Right lobe of liver (tissue), 6 donors: ENCODE data around the gene TLR9. TPM values are rescaled to one million over a fixed set of nuclear protein-coding genes. Genes with fewer than 3 reads are reported as not detected.
"Not testable (repeated sequence)": the region's sequence is repeated elsewhere in the genome, so short reads cannot be mapped to it uniquely, and the experiment has no call there.

Experiments used
- ATAC-seq, 4 donors: fragments of 200-7000 bp; cut with Tn5 transposase; one replicate each; pipeline ENCODE4 v1.9.1; 2020; ENCODE audit warnings: mild to moderate bottlenecking in 4 of 4, moderate library complexity in 4 of 4
- DNase-seq, 3 donors: peaks; one replicate each; pipeline ENCODE4 v3.0.0-alpha.2; 2020
- H3K27ac ChIP-seq, 3 donors: fragments of 200-600 bp; one replicate each; pipeline ENCODE4 v1.8.0; 2022
- H3K27me3 ChIP-seq, 2 donors: fragments of 200-600 bp; one replicate each; pipeline ENCODE4 v1.8.0; 2022
- H3K36me3 ChIP-seq, 4 donors: fragments of 200-600 bp; sonication (generic) in 1 of 4; one replicate each; pipeline versions ENCODE4 v1.5.1 to v1.8.0; 2017 to 2022; ENCODE audit warnings: control low read depth in 1 of 4
- H3K4me1 ChIP-seq, 4 donors: fragments of 200-600 bp; sonication (generic) in 1 of 4; one replicate each; pipeline versions ENCODE4 v1.5.1 to v1.8.0; 2017 to 2022; ENCODE audit warnings: control low read depth in 1 of 4
- H3K4me3 ChIP-seq, 3 donors: fragments of 200-600 bp; one replicate each; pipeline ENCODE4 v1.8.0; 2022
- H3K9me3 ChIP-seq, 4 donors: fragments of 200-600 bp; sonication (generic) in 1 of 4; one replicate each; pipeline versions ENCODE4 v1.5.1 to v1.8.0; 2017 to 2022; ENCODE audit warnings: control low read depth in 1 of 4
- POLR2A ChIP-seq: fragments of 450-650 bp; IDR thresholded peaks from one replicate; pipeline ENCODE4 v1.6.1; 2017; ENCODE audit warnings: antibody characterized with exemption, mild to moderate bottlenecking
- WGBS: methylation state at CpG from one replicate; pipeline ENCODE4 v1.1.6; 2018; ENCODE audit warnings: low coverage, low lambda C conversion rate; ENCODE audit not compliant: insufficient coverage; ENCODE audit errors: missing lambda C conversion rate; 5-methylcytosine and 5-hydroxymethylcytosine counted together
- intact Hi-C, 2 donors: fragments of 100-400 bp; cut with DNase I; formaldehyde crosslinking; loops; one replicate each; pipeline versions ENCODE4 v1.11.2 to v1.14.1; 2022
- long read RNA-seq: library from polyadenylated mRNA; unstranded; transcript quantifications from one replicate; pipeline ENCODE4 v2.0.0, GENCODE V29; 2019
- total RNA-seq, 6 experiments: library from RNA; depleted of rRNA in 2 of 6; stranded (reverse); fragments of >200 nt in 2 of 6; fragmentation: NEBNext Ultra II Directional in 3 of 6; extraction: Animal tissue kit (Norgen Biotek cat#: 25700) in 3 of 6; gene quantifications; one replicate each; pipeline versions ENCODE4 v1.1.0 to v1.2.4, GENCODE V29; 2016 to 2023
- TF ChIP-seq, protein P1 (sequence below), 4 donors: fragments of 200-600 bp in 3 of 4; fragments of 450-650 bp in 1 of 4; IDR thresholded peaks; one replicate each; pipeline versions ENCODE4 v1.5.1 to v1.8.0; 2016 to 2022; ENCODE audit warnings: antibody characterized with exemption in 4 of 4, mild to moderate bottlenecking in 2 of 4
- donor health status: DM: no; HTN: yes; CAD: no.
- donor health status: DM: no; HTN: no; CAD: no.
- donor health status: DM: no; HTN: no; CAD: no.
- donor health status: DM: no; HTN: yes; CAD: no.
- donor health status: DM: no; HTN: yes; CAD: no.

TLR9 gene
- total RNA-seq: under 1 TPM in 4 of 6 experiments, not detected in 2; 0.12 to 0.59 (median 0.24) TPM
- long read RNA-seq: 0 reads

- no peaks in the 10 kb centered on the region for H3K4me1 ChIP-seq
- no peaks in the 10 kb centered on the region for H3K9me3 ChIP-seq
- no peaks in the 10 kb centered on the region for H3K27me3 ChIP-seq
- no peak within 1 kb of the TSS for H3K27ac ChIP-seq
- ATAC-seq (peak in 2 of 4 donors; percentile 7 to 8), DNase-seq (peak in 2 of 3 donors; percentile 18 to 36)
- intact Hi-C loops: loop anchor here in 1 of 2 donors (5.0 kb wide), 1 partner anchor 107 kb away; no protein-coding TSS in a partner anchor
- 69% methylated on average over 2 of the region's 9 CpGs for WGBS
- peaks cover 6 to 25% (median 9%) of the 10 kb centered on the region in 4 donors for H3K36me3 ChIP-seq
- no peak within 1 kb of the TSS for H3K4me3 ChIP-seq
- no peak for TF ChIP-seq POLR2A
- TF ChIP-seq, protein P1, sequence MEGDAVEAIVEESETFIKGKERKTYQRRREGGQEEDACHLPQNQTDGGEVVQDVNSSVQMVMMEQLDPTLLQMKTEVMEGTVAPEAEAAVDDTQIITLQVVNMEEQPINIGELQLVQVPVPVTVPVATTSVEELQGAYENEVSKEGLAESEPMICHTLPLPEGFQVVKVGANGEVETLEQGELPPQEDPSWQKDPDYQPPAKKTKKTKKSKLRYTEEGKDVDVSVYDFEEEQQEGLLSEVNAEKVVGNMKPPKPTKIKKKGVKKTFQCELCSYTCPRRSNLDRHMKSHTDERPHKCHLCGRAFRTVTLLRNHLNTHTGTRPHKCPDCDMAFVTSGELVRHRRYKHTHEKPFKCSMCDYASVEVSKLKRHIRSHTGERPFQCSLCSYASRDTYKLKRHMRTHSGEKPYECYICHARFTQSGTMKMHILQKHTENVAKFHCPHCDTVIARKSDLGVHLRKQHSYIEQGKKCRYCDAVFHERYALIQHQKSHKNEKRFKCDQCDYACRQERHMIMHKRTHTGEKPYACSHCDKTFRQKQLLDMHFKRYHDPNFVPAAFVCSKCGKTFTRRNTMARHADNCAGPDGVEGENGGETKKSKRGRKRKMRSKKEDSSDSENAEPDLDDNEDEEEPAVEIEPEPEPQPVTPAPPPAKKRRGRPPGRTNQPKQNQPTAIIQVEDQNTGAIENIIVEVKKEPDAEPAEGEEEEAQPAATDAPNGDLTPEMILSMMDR (IDR thresholded peaks at IDR 0.05): no peak
Observed at GRCh38 chr3:52225452-52226228, at the start of gene TLR9. Gene TLR9, minus strand, starts transcription at chr3:52225645. Its CDS starts 116 bp downstream, at chr3:52225529.

DNA sequence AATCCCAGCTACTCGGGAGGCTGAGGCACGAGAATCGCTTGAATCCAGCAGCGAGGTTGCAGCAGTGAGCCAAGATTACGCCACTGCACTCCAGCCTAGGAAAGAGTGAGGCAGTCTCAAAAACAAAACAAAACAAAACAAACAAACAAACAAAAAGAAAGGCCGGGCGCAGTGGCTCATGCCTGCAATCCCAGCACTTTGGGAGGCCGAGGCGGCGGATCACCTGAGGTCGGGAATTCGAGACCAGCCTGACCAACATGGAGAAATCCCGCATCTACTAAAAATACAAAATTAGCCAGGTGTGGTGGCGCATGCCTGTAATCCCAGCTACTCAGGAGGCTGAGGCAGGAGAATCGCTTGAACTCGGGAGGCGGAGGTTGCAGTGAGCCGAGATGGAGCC lies 49.3 kb upstream of the TLR9 start:
- not testable (repeated sequence) for H3K9me3 ChIP-seq, DNase-seq, H3K36me3 ChIP-seq, ATAC-seq, H3K27me3 ChIP-seq, H3K4me3 ChIP-seq
- peaks cover 0 to 57% (median 18%) of the 10 kb centered on the region in 4 donors for H3K4me1 ChIP-seq
- WGBS: 63% methylated on average over 18 of the region's 18 CpGs
- H3K27ac ChIP-seq: peak overlapping the region in 1 of 3 donors; percentile 97
- intact Hi-C loops: loop anchor here in 1 of 2 donors (5.0 kb wide), 1 partner anchor 37 kb away; the partner anchor contains the start of gene TWF2

DNA sequence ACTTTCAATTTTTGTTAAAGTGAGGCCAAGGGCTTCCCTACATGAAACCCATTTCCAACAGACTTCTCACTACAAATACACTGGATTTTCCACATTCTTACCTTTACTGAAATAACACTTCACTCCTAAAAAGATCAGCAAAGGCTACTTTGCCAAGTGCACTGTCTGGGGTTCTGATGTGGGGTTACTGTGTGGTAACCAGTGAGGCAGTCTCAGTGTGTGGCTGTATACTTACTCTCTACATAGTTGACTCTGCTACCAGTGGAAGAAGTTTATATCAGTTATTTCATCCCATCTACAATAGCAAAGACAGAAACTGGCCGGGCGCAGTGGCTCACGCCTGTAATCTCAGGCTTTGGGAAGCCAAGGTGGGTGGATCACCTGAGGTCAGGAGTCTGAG lies 47.4 kb upstream of the TLR9 start:
- TF ChIP-seq, protein P1 (IDR thresholded peaks at IDR 0.05): no peak
- no peak for TF ChIP-seq POLR2A
- WGBS: 72% methylated on average over 3 of the region's 3 CpGs
- H3K27me3 ChIP-seq: no peaks in the 10 kb centered on the region
- H3K4me3 ChIP-seq: no peak overlapping the region
- H3K4me1 ChIP-seq: peaks cover 0 to 59% (median 18%) of the 10 kb centered on the region in 4 donors
- intact Hi-C loops: no loop called here
- DNase-seq (no peak), ATAC-seq (no peak)
- H3K36me3 ChIP-seq: peaks cover 0 to 22% (median 5%) of the 10 kb centered on the region in 4 donors
- H3K27ac ChIP-seq: no peak overlapping the region
- H3K9me3 ChIP-seq: no peaks in the 10 kb centered on the region

GRCh38 chr3:52272172-52272571 lies 46.7 kb upstream of the TLR9 start:
- H3K9me3 ChIP-seq, intact Hi-C loops, H3K4me3 ChIP-seq, H3K27ac ChIP-seq, ATAC-seq, H3K27me3 ChIP-seq, DNase-seq: not testable (repeated sequence)
- peaks cover 0 to 29% (median 7%) of the 10 kb centered on the region in 4 donors for H3K36me3 ChIP-seq
- peaks cover 0 to 57% (median 18%) of the 10 kb centered on the region in 4 donors for H3K4me1 ChIP-seq
- WGBS: 76% methylated on average over 8 of the region's 9 CpGs

GRCh38 chr3:52270252-52270754 lies 44.9 kb upstream of the TLR9 start:
- ATAC-seq (peak; percentile 24 to 53 (median 44)), DNase-seq (no peak)
- TF ChIP-seq POLR2A: no peak
- TF ChIP-seq, protein P1 (IDR thresholded peaks at IDR 0.05): no peak
- H3K36me3 ChIP-seq: peaks cover 0 to 47% (median 16%) of the 10 kb centered on the region in 4 donors
- peaks cover 0 to 38% (median 12%) of the 10 kb centered on the region in 4 donors for H3K4me1 ChIP-seq
- intact Hi-C loops: no loop called here
- 24% methylated on average over 9 of the region's 9 CpGs for WGBS
- no peaks in the 10 kb centered on the region for H3K27me3 ChIP-seq
- peak overlapping the region in 2 of 3 donors; percentile 36 to 39 for H3K27ac ChIP-seq
- no peak overlapping the region for H3K4me3 ChIP-seq
- H3K9me3 ChIP-seq: no peaks in the 10 kb centered on the region
